ENCODE data around the gene NSDHL.

The NSDHL gene

DNA sequence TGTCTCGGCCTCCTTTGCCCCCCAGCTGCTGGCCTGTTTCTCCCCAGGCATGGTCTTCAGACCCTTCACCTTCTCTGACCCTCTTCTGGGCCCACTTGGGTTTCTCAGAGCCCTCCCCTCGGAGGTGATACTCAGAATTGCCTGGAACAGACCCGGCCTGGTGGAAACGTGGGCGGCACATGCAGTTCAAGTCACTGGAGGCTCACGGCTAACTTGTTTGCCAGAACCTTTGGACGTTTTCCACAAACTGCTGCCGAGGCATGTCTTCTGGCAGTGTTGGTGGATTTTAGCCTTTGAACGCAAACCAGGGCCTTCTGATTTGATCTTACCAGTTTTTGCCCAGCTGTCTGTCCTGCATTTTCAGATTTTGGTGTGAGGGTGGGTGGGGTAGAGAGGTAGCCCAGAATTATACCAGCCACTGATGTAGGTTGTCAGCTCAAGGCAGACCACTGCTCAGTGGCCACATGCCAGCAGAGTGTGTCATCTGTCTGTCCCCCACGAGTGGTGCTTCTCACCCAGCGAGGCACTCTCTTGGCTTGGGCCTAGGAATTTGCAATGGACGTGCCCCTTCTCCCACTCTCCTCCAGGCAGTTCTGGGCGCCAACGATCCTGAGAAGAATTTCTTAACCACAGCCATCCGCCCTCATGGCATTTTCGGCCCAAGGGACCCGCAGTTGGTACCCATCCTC is 34.5 kb downstream of the NSDHL start:
- no peak for TF ChIP-seq POLR2A (IDR thresholded peaks at IDR 0.05; ENCODE audit: low read length)
- DNase-seq = no peak

DNA sequence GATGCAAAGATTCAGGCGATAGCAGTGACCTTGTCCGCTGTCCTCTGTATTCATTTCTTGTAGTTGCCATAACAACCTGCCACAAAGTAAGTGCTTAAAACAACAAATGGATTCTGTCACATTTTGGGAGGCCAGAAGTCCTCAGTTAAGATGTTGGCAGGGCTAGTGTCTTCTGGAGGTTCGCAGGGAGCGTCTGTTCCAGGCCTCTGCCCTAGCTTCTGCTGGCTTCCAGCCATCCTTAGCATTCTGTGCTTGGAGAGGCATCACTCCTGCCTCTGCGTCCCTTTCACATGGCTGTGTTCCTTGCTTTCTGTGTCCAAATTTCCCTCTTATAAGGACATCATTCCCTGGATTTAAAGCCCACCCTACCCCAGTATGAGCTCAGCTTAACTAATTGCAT is 35.5 kb downstream of the NSDHL start:
- no peak for TF ChIP-seq GATA1 (IDR thresholded peaks at IDR 0.05; ENCODE audit: low read depth, low read length)
- no peak for DNase-seq

DNA sequence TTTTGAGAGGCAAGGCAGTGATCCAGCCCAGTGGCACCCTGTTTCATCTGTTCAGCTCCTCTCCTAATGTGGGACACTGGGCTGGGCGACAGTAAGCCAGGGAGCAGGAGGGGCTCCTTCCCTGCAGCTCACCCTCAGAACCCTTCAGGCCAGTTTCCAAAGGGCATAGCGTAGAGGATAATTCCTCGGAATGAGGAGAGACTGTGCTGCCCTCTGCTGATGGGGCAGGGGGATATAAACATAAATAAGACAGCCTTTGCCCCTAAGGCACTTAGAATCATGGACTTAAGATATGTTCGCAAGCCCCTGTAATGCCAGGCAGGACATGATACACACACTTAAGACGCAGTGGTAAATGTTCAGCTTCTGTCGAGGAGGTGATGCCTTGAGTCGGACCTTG is 39.1 kb downstream of the NSDHL start:
- TF ChIP-seq GATA1 (IDR thresholded peaks at IDR 0.05; ENCODE audit: low read depth, low read length) (no peak), POLR2A (IDR thresholded peaks at IDR 0.05; ENCODE audit: low read length) (no peak)
- DNase-seq = peak in 1 of 2 experiments; percentile 0

DNA sequence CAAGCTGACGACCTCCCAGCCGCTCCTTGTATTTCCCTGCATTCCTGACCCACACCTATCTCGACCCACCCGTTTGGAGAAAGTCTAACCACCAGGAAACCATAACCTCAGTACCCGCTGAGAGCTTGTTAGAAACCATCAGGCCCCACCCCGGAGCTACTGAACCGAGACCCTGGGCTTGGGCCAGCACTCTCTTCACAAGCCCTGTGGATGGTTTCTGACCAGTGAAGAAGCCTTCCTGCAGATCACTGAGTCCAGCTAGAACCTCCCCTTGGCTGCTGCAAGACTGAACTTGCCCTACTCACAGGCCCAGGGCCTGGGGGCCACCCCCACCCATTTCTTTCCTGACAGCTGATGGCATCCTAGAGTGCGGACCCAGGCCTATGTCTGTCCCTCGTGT is 40.4 kb downstream of the NSDHL start:
- no peak for TF ChIP-seq GATA1 (IDR thresholded peaks at IDR 0.05; ENCODE audit: low read depth, low read length)
- TF ChIP-seq POLR2A (IDR thresholded peaks at IDR 0.05; ENCODE audit: low read length) = no peak
- no peak for DNase-seq

DNA sequence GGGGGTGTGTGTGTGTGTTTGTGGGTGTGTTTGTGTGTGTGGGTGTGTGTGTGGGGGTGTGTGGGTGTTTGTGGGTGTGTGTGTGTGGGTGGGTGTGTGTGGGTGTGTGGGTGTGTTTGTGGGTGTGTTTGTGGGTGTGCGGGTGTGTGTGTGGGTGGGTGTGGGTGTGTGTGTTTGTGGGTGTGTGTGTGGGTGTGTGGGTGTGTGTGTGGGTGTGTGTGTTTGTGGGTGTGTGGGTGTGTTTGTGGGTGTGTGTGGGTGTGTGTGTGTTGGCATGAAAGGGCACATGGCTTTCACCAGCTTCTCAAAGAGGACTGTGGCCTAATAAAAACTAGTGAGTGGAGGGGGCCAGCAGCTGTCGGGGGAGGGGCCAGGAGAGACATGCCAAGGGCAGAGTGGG is 41.7 kb downstream of the NSDHL start:
- TF ChIP-seq POLR2A (IDR thresholded peaks at IDR 0.05; ENCODE audit: low read length) = no peak
- TF ChIP-seq GATA1 (IDR thresholded peaks at IDR 0.05; ENCODE audit: low read depth, low read length) = no peak

DNA sequence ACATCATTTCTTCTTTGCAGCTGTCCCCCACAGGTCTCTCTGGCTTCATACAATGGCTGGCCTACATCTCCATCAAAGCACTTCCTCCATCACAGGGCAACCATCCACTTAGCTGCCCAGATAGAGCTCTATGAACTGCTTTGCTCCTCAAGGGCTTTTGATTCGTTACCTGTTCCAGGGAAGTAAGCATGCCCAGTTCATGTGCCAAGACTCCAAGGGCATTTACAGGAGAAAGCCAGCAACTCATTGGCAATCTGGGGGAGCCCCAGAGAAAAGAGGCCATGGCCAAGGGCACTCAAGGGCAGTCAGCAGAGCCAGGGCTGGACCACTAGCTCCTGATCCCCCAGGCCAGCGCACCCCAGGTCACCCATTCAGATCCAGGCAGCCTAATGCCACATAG is 42.5 kb downstream of the NSDHL start:
- no peak for TF ChIP-seq POLR2A (IDR thresholded peaks at IDR 0.05; ENCODE audit: low read length)
- TF ChIP-seq GATA1 (IDR thresholded peaks at IDR 0.05; ENCODE audit: low read depth, low read length) = no peak

More for the DNA sequence above, 41.7 kb downstream of the NSDHL start:
- DNase-seq = no peak

DNA sequence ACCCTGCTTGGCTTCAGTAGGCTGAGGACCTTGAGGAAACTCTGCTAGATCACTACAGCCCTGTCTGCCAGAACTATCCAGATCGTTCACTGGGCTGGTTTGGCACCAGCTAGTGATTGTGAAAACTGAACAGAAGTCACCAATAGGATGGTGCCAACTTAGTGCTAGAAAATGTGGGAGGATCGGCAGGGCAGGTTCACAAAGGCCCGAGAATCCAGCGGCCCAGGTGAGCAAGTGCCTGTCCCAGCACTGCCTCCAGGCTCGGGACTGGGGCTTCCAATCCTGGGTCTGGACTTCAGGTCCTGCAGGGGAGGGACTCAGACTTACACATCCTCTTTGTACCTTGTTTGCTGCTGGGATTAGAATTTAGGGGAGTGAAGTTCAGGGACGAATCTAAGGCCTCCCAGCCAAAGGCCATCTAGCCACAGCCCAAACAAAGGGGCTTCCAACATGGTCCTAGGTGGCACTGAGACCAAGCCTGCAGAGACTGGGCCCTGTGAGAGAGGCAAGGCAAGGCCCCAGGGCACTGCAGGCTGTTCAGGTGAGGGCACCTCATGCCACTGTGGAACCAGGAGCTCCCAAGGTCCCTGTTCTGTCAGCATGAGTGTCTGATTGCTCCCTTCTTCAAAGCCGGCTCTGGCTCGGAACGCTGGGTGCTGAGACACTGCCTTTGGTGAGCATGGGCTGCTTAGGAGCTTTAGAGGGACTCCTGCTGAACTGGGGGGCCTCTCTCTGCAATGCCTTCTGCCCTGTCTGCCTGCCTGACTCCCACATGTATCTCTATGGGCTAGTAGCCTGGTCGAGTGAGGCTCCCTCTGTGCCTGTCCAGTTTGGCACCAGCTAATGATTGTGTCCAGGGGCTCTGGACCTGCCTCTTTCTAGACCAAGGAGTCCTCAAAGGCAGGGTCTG is 46.3 kb downstream of the NSDHL start:
- DNase-seq = no peak
- TF ChIP-seq GATA1 (IDR thresholded peaks at IDR 0.05; ENCODE audit: low read depth, low read length) = no peak
- no peak for TF ChIP-seq POLR2A (IDR thresholded peaks at IDR 0.05; ENCODE audit: low read length)

More for the DNA sequence above, 42.5 kb downstream of the NSDHL start:
- DNase-seq = no peak

DNA sequence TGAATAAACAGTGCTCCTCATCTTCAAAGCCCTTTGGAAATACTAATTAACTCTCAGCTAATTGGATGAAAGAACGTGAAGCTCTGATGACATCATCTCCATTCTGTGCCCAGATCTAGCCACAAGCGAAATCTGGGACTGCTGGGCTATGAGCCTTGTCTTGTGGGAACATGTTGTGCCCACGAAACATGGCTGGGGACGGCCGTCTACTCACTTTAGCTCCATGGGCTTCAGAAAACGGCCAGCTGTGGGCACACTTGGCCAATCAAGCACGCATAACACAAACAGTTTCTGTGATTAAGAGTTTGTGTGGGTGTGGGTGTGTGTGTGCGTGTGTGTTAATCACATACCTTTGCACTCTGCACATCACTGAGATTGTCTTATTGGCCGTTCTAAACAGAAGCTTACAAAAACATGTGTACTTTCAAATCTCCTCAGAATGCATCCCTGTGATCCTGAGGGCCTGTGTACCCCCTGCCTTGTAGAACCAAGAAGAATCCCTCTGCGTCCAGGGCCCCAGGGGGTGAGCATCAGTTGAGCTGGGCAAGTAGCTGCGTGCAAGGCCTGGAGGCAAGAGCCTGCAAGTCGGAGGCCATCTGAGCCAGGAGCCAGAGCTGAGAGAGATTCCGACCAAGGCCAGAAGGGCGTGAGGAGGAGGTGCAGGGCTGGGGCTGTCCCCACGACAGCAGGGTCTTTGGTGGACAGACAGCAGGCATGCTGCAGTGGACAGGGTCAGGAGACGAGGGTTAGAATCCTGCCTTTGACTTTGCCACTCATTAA is 48.3 kb downstream of the NSDHL start:
- TF ChIP-seq GATA1 (IDR thresholded peaks at IDR 0.05; ENCODE audit: low read depth, low read length) (no peak), POLR2A (IDR thresholded peaks at IDR 0.05; ENCODE audit: low read length) (no peak)
- DNase-seq = no peak

DNA sequence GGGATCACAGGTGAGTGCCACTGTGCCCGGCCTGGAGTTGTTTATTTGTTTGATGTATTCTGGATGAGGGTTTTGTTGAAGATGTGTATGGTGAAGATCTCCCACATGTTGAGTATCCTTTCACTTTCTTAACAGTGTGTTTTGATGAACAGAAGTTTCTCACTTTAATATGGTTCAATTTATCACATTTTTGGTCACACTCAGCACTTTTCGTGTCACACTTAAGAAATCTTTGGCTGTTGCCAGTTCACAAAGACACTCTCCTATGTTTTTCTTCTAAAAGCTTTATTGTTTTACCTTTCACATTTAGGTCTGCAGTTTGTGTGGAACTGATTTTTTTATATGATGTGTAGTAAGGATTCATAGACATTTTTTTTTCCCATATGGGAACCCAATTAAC is 50.4 kb downstream of the NSDHL start:
- no peak for TF ChIP-seq POLR2A (IDR thresholded peaks at IDR 0.05; ENCODE audit: low read length)
- TF ChIP-seq GATA1 (IDR thresholded peaks at IDR 0.05; ENCODE audit: low read depth, low read length) = no peak
- DNase-seq = no peak

DNA sequence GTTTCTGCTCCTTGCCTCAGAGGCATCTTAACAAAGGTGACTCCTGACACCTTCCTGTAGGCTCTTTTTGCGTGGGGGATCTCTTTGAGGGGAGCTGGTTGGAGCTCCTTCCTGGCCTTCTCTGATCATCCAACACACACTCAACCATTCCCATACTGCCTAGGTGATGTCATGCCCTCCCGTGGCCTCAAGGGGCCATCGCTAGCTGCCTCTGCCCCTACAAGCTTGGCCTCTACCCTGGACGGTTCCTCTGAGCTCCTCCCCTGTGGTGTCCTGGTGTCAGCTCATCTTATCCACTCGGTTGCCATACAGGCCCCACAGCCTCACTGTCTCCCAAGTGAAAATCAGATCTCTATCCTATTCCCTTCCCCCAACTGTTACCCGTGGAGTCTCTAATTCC is 53.3 kb downstream of the NSDHL start:
- no peak for DNase-seq
- TF ChIP-seq POLR2A (IDR thresholded peaks at IDR 0.05; ENCODE audit: low read length) (no peak), GATA1 (IDR thresholded peaks at IDR 0.05; ENCODE audit: low read depth, low read length) (no peak)

DNA sequence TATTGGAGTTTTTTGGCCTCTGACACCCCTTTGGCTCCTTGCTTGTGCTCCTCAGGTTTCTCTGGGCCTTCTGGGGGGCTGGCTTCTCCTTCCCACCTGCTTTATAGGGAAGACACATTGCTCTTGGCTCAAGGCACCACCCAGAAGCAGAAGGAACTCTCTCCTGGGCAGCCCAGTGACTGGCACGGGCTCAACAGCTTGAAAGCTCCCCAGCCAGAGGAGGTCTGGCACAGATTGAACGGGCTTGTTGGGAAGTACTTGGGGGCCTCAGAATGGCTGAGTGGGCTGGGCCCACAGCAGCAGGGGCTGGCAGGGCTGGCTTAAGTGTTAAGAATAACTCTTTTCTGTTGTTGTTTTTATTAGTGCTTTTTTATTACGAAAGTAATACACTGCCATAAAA is 55.9 kb downstream of the NSDHL start:
- DNase-seq = no peak
- no peak for TF ChIP-seq POLR2A (IDR thresholded peaks at IDR 0.05; ENCODE audit: low read length)
- TF ChIP-seq GATA1 (IDR thresholded peaks at IDR 0.05; ENCODE audit: low read depth, low read length) = no peak

DNA sequence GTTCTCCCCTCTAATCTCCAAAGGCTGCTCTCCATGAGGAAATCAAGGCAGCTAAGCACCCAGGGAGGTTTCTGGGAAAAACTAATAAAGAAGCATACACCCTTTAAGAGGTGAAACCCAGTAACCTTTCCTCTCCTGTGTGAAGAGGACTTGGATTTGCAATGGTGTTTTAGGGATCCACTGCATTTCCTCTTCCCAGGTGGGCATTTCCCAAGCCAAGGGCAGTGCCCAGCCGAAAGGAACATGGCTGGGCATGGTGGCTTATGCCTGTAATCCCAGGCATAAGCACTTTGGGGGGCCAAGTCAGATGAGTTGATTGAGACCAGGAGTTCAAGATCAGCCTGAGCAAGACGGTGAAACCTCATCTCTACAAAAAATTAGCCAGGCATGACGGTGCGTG is 61.6 kb downstream of the NSDHL start:
- TF ChIP-seq POLR2A (IDR thresholded peaks at IDR 0.05; ENCODE audit: low read length) (no peak), GATA1 (IDR thresholded peaks at IDR 0.05; ENCODE audit: low read depth, low read length) (no peak)
- DNase-seq = no peak

DNA sequence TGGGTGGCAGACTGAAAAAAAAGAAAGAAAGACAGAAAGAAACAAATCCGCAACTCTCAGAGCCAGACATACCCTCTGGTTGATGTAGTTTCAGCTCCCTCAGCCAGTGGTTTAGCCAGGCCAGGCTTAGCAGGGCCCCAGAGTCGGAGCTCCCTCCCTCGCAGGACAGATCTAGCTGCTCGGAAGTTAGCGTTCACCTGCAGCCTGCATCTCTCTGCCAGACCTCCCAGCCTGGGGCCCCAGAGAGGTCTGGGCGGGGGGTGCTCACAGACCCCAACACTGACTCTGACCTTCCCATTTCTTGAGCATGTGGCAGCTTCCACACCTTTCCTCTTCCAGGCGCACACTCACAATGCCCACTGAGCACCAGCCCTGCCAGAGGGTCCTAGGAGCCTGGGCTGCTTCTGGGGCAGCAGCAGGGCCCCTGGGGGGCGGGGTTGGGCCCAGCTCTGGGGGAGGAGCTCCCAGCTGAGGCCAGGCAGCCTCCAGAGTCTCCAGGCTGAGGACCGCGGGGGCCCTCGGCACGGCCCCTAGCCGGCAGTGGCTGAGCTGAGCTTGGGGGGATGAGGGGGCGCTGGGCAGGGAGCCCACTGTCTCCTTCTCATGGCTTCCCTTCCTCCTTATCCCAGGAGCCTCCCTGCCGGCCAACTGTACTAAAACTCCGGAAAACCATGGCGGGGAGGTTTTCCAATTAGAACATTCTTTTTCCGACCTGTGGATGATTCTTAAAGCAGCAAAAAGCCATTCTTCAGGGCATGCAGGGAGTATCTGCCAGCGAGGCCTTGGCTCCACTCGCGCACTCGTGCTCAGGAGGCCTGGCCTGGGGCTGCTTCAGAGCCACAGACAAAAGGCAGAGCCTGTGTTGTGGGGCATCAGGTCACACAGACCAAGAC is 62.4 kb downstream of the NSDHL start:
- DNase-seq = no peak
- TF ChIP-seq GATA1 (IDR thresholded peaks at IDR 0.05; ENCODE audit: low read depth, low read length) (no peak), POLR2A (IDR thresholded peaks at IDR 0.05; ENCODE audit: low read length) (no peak)
